AG08396 (cell line): Measurements from ENCODE around the gene SLC12A7.
A peak's percentile ranks its signal among the peaks of the same experiment; 100 is the strongest.
"Not testable (repeated sequence)": the region's sequence is repeated elsewhere in the genome, so short reads cannot be mapped to it uniquely, and the experiment has no call there.

Experiments used
- DNase-seq: peaks from one replicate; pipeline ENCODE4 v3.0.0; 2012; ENCODE audit warnings: low spot score, mixed read lengths

SLC12A7 gene

DNA sequence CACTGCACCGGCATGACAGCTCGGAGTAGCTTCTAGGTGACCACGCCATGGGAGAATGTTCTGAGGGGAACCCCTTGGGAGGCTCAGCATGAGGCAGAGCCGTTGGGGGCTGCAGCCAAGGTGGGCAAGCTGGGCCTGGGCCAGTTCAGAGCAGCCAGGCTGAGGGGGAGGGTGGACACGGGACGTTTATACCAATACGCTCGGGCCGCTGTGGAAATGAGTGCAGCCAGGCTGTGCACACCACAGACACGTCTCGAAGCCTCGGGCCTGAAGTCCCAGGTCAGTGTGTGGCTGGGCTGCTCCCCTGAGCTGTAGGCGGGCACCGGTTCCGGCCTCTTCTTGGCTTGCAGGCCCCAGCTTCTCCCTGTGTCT, 28.9 kb upstream of the SLC12A7 start:
- no peak for DNase-seq

DNA sequence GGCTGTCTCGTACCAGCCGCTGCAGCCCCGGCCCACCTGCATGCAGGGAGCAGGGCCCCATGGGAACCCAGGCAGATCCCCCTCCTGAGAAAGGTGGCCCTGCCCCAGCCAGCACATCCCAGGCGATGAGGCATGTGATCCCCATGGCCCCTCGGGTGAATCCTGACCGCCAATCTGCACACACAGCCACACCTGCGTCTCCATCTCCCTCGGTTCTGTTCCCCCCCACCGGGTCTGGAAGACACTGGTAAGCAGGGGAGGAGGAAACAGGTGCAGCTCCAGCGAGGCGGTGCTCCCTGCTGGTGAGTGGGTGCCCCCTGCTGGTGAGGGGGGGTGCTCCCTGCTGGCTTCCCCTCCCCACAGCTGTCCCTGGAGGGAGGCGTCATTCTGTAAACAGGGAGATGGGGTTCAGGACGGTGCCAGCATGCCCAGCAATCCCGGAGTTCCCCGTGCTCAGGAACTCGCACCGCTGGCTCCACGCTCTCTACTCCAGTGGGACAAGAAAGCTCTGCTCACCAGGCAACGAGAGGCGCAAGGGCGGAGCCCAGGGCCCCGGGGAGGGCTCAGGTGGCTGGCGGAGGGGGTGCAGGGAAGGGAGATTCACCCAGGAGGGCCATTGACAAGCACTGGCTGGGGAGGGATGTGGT, 28.4 kb upstream of the SLC12A7 start:
- DNase-seq: peak; percentile 72

DNA sequence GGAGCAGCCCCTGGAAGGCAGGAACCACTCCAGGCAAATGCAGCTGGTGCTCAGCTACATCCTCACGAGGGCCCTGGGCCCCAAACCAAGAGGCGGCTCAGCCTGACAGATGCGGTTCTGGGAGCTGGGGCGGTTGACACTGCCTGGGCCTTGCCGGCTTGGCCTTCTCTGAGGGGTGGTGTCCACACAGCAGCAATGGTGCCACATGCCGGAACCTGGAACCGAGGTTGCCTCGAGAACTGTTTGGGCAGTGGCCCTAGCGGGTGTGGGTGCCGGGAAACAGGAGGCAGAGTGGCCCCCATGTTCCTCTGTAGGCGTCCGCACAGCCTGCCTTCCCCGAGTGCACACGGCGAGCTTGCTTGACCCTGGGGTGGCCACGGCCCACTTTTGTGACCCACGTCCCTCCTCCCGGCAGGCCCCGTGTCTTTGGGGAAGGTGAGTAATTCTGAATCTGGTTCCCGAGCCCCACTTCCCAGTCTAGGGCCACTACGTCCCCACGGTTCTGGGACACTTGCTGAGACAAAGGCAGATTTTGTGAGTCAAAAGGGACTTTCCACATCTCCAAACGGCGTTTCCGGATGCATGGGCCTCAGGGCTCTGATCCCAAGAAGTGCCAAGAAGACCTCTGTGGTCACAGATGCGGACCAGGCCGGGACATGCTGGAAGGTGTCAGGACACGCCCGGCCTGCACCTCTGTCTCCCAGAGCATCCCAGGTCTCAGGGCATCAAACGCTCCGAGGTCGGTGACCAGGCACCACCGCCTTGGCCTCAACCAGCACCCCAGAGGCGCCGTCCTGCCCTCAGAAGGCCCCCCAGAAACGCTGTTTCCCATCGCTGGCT, 27.7 kb upstream of the SLC12A7 start:
- no peak for DNase-seq

DNA sequence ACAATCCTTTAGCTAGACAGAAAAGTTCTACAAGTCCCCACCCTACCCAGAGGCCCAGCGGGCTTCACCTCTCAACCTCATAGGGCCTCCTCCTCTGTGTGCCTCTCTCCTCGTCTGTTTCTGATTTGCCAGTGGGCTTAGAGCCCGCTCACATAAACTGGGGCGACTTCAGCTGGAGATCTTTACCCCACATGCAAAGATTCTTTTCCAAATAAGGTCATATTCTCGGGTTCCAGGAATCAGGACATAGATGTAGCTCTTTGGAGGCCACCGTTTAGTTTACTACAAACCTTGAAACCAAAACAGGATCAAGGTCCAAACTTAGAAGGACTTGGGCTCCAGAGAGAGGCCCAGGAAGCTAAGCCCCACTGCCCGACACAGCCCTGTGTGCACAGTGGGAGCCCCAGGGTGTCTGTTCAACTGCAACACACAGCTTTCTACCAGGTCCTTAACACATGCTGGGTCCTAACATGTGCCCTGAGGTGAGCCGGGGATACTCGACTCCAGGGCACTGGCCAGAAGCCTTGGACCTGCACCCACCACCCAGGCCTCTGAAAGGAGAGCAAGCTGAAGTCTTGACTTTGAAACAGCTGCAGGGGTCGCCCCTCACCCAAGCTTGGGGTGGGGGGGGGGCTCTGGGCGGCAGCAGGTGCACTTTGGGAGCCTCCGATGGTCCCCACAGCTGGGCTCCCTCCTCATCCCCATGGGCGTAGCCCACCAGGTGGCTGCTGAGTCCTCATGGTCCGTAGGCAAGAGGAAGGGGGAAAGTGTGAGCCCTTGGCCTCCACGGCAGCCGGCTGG, 26.8 kb upstream of the SLC12A7 start:
- DNase-seq: no peak

DNA sequence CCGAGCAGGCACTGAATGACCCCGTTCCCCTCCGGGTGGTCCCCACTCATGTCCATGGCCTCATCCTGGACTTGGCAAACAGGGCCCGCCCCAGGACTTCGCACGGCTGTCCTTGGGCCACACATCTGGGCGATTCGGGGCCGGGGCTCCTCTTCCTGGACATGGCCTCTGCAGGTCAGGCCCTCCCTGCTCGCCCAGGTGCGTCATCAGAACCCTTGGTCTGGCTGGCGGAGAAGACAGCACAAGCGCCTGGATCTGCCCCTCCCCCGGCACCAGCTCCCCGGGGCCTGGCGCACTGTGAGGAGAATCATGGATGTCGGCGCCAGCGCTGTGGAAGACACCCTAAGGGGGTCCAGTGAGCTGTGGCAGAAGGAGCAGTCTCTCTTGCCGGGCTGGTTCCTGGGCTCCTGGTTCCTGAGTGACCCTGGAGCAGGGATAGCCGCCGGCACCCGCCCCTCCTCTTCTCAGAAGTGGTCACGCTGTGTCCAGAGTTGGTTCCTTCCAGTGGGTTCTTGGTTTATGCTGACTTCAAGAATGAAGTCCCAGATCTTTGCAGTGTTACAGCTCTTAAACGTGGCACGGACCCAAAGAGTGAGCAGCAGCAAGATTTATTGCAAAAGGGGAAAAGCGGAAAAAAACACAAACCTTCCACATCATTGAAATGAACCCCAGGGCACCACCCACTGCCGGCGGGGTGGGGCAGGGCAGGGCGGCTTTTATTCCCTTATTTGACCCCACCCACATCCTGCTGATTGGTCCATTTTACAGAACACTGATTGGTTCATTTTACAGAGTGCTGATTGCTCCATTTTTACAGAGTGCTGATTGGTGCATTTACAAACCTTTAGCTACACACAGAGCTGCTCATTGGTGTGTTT, 25.9 kb upstream of the SLC12A7 start:
- DNase-seq: no peak

DNA sequence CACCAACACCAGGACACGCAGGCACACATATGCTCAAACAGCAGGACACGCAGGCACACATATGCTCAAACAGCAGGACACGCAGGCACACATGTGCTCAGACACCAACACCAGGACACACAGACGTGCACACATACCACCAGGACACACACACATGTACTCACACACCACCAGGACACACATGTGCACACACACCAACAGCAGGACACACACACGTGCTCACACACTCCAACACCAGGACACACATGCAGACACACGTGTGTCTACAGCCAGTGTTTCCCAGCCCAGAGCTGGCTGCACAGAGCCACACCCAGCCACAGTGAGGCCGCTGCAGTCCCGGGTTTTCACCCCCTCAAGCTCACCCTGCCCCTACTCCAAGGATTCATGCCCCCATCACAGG, 25.0 kb upstream of the SLC12A7 start:
- no peak for DNase-seq

DNA sequence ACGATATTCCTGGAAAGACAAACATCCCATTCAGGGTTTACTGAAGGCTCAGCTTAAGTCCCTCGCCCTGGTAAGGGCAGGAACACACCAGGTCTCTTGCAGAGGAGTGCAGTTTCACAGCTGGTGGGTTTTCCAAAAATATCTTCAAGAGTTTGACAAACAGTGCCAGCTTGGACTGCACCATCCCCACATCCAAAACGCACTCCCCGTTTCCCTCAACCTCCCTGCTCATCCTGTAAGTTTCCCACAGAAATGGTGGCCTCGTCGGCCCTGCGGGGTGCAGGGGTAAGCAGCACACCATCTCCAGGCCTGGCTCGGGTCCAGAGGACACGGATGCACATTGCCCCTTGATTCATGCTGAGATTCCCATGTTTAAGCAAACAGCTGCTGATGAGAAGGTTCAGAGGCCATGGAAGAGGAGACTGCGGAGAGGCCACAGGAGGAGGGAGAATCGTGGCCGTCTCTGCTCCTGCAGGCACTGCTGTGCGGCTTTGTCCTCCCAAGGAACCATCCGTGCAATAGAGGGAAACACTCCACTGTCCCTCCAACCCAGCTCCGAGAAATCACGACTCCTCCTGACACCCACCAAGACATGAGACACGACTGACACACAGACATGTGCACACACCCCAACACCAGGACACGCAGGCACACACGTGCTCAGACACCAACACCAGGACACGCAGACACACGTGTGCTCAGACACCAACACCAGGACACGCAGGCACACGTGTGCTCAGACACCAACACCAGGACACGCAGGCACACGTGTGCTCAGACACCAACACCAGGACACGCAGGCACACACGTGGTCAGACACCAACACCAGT, 24.0 kb upstream of the SLC12A7 start:
- DNase-seq: no peak

DNA sequence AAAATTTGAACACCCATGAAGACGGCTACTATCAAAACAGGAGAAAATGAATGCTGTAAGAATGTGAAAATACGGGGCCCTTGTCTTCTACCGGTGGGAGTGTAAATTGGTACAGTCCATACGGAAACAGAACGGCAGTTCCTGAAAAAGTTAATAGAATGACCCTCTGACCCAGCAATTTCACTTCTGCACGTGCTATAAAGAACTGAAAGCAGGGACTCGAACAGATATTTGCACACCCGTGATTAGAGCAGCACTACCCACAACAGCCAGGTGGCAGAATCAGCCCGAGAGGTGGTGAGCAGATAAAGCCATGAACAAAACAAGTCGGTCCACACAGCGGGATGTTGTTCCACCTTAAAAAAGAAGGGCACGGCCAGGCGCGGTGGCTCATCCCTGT, 22.6 kb upstream of the SLC12A7 start:
- no peak for DNase-seq

DNA sequence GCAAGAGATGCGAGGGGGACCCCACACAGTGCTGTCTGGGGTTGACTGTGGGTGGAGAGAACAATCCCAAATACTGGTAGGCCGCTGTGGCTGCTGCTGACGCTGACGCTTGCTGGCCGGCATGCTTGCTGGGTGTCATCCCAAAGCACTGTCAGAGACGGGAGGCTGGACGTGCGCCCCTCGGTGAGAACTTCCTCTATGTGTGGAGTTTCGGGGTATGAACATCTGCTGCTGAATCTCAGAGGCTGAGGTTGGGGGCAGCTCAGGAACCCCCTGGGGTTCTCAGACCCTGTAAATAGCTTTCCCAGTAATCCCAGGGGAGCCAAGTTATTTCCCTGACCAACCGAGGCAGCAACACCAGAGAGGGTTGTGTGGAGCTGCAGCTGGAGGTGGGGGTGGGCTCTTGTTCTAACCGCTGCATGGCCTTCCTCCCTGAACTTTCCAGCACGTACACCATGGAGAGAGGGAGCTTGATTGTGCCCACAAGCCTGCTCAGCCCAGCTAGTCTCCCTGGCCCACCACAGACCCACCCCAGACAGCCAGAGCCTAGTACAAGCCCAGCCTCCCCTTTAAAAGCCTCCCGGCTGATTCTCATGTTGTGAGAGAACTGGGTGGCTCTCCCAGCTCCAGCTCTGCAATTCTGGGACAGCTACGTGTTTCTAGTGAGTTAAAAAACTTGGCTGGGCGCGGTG, 21.8 kb upstream of the SLC12A7 start:
- no peak for DNase-seq

DNA sequence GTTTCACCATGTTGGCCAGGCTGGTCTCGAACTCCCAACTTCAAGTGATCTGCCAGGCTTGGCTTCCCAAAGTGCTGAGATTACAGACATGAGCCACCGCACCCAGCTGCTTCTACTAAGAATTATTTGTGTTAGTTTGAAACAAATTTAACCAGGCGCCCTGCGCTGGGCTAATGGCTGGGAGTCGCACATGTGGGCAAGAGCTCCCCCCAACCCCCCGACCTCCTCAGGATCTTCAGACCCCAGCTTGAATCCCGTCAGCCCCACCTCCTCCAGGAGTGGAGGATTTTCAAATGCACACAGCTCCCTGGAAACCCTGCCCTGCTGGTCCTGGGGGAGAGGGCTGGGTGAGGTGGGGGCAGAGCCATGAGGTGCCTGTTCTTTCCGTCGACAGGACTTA, 21.2 kb upstream of the SLC12A7 start:
- DNase-seq: no peak

DNA sequence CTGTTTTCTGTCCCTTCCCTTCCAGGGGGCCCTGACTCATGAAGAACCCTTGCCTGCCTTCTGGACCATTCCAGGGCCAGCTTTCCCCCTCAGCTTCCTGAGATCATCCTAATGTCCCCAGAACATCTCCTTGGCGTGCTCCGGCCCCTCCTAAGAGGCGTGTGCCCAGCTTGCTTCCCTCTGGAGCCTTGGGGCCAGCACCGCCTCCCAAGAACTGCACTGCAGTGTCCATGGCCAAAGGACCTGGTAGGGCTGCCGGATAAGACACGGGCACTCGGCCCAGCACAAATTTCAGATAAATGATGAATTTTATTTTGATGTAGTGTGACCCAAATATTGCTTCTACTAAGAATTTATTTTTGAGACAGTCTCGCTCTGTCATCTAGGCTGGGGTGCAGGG, 20.7 kb upstream of the SLC12A7 start:
- no peak for DNase-seq

DNA sequence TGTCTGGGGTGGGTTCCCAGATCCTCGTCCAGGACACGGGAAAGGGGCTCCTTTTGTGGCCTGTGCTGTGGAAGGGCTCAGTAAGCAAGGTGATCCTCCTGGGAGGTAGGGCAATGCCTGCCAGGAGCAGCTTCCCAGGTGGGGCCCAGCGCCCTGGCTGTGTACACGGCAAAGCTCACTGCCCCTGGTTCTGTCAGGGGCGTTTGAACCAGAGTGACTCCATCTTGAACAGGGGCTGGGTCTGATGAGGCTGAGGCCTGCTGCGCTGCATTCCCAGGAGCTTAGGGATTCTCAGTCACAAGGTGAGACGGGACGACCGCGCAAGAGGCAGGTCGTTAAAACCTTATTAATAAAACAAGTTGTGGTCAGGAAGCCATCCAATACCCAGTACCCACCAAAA, 19.9 kb upstream of the SLC12A7 start:
- no peak for DNase-seq

DNA sequence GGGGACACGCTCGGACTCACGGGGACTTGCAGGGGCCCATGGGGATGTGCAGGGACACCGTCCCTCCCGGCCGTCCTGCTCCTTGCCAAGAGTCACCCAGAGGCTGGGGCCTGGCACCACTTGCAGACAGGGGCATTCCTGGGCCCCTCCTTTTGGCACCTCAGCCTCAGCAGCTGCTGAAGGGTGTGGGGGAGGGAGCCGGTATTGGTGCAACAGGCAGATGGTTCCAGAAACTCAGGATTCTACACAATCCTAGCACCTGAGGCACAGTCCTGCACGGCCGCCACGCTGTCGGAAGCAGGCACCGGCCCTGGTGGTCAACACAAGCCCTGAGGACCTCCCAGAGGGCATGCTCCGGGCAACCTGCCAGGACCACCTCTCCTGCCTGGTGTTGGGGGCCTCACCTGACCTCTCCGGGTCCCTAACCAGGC, 19.3 kb upstream of the SLC12A7 start:
- no peak for DNase-seq

DNA sequence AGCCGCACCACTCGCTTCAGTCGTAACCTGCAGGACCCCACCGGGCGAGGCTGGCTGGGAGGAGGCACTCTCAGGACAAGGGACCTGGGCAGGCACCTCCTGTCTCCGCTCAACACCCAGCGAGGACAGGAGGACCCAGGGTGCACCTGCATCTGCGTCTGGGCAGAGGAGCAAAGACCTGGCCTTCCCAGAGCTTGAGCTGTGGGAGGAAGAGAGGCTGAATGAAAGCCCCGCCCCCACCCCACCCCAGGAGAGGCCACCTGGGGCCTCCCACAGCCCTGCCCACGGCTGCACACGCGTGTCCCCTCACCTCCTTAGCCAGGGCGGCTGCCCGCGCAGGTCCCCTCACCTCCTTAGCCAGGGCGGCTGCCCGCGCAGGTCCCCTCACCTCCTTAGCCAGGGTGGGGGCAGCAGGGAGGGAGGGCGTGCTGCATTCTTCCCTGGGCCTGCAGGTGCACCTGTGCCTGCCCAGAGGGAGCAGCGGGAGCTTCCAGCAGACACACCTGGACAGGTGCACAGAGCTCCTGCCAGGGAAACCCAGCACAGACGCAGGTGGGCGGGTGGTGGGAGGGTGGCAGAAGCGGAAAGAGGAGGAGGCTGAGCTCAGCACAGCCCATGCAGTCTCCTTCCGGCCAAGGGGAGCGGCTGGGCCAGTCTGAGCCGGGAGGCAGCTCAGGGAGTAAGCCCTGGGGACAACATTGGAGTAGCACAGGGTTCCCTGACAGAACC, 18.5 kb upstream of the SLC12A7 start:
- DNase-seq: no peak

DNA sequence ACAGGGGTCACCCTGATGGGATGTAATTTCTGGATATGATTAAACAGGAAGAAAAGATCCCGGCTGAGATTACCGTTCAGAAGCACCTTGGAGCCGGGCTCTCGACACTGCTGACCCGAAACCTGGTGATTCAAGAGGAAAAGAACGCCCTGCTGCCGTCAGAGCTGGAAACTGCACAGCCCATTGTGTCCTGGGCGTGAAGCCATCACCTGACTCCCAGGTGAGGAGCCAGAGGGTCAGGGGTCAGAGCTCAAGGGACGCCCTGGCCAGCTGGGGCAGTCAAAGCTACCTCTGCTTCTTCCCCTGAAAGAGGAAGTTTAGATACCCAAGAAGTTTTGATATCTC, 17.8 kb upstream of the SLC12A7 start:
- no peak for DNase-seq

DNA sequence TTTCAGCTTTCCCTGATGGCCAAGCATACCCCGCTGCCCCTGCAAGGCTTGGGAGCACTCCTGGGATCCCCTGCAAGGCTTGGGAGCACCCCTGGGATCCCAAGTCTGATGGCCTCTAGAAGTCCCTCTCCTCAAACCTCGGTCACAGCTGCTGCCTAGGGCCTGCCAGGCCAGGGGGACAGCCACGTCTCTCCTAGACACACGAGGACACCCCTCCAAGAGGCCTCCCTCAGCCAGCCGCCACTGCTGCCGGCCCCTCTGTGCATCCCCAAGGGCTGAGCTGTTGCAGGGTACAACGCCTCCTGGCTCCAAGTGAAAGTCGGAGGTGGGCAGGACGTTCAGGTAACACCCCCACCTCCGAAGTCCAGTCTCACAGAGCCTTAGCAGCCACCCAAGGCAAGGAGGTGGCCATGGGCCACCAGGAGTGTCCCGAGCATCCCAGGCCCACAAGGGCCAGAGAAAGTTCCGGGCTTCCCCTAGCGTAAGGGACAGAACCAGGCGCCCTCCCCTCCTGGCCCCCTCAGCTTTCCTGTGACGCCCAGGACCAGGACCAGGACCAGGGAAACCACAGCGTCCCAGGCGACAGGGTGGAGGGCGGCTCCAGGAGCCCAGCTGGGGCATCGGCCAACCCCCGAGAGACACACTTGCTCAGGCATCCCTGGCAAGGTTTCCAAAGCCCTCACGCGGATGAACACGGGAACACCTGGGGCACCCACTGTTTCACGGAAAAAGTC, 17.3 kb upstream of the SLC12A7 start:
- DNase-seq: no peak

DNA sequence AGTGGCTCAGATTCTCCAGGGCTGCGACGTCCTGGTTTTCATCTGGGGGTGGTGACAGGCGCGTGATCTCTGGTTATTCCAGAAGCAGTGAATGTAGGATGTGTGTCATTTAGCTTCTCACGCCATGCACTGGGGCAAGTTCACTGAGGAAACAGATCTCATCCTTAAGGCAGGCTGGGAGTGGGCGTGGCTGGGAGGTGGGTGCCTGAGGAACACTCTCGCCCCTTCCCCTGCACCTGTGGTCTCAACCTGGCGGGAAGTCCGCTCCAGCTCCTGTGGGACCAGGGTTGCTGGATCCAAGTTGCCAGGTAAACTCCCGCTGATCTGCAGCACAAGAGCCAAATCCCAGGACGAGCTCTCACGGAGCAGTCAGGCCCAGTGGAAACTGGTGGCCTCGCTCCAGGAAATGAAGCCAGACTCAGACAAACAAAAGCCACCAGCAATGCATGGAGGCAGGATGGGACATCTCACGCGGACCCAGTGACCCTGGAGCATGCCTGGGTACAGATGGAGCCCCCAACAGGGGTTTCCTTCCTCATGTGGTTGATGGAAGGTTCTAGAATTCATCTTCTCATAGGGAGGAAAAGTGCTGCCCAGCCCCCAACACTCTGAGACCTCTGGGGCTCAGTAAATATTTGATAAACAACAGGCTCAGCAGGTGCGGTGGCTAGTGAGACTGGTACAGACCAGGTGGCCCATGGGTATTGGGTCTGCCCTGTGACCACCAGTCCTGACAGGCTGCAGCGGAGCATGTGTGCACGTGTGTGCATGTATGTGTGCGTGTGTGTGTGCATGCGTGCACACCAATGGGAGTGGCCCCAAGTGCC, 16.3 kb upstream of the SLC12A7 start:
- no peak for DNase-seq

DNA sequence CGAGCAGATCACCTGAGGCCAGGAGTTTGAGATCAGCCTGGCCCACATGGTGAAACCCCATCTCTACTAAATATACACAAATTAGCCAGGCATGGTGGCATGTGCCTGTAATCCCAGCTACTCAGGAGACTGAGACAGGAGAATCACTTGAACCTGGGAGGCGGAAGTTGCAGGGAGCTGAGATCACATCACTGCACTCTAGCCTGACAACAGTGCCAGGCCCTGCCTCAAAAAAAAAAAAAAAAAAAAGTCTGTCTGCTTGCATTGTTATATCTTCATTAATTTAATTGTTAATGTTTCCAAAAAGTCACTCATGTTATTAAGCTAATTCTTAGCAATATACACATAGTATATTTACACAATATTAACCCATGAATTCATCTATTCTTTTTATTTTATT, 13.8 kb upstream of the SLC12A7 start:
- DNase-seq: not testable (repeated sequence)
